Upper lobe of left lung (tissue), 4 donors: ENCODE results near the gene ADAM22.

Experiments
- EP300 ChIP-seq, 4 donors: sonication (generic); formaldehyde crosslinking; IDR thresholded peaks; one replicate each; pipeline ENCODE4 v1.5.1; 2017; ENCODE audit warnings: antibody characterized with exemption in 4 of 4, control low read depth in 2 of 4
- POLR2A ChIP-seq, 4 donors: fragments of 450-650 bp; IDR thresholded peaks; one replicate each; pipeline ENCODE4 v1.5.1; 2016 to 2017; ENCODE audit warnings: antibody characterized with exemption in 4 of 4, mild to moderate bottlenecking in 2 of 4
- POLR2AphosphoS5 ChIP-seq, 2 donors: sonication (generic); formaldehyde crosslinking; IDR thresholded peaks; one replicate each; pipeline ENCODE4 v1.5.1; 2017; ENCODE audit warnings: antibody characterized with exemption in 2 of 2
- TF ChIP-seq, protein P1 (sequence below), 6 experiments: fragments of 450-650 bp in 4 of 6; fragments of 200-600 bp in 2 of 6; sonication (generic) in 2 of 6; IDR thresholded peaks; one replicate each; pipeline ENCODE4 v1.5.1; 2016 to 2019; ENCODE audit warnings: antibody characterized with exemption in 6 of 6

- TF ChIP-seq POLR2AphosphoS5 (IDR thresholded peaks at IDR 0.05) = no peak
- TF ChIP-seq, protein P1, sequence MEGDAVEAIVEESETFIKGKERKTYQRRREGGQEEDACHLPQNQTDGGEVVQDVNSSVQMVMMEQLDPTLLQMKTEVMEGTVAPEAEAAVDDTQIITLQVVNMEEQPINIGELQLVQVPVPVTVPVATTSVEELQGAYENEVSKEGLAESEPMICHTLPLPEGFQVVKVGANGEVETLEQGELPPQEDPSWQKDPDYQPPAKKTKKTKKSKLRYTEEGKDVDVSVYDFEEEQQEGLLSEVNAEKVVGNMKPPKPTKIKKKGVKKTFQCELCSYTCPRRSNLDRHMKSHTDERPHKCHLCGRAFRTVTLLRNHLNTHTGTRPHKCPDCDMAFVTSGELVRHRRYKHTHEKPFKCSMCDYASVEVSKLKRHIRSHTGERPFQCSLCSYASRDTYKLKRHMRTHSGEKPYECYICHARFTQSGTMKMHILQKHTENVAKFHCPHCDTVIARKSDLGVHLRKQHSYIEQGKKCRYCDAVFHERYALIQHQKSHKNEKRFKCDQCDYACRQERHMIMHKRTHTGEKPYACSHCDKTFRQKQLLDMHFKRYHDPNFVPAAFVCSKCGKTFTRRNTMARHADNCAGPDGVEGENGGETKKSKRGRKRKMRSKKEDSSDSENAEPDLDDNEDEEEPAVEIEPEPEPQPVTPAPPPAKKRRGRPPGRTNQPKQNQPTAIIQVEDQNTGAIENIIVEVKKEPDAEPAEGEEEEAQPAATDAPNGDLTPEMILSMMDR (IDR thresholded peaks at IDR 0.05) = no peak
- no peak for TF ChIP-seq POLR2A (IDR thresholded peaks at IDR 0.05)
- no peak for TF ChIP-seq EP300 (IDR thresholded peaks at IDR 0.05)
Observed at GRCh38 chr7:88013981-88014380, 79.9 kb downstream of the ADAM22 start.
